IPS DF 6.9 (cell line): ENCODE data around the gene FAM187B.

Source experiments
- DNase-seq: peaks from one replicate; pipeline ENCODE4 v3.0.0-alpha.2; 2013; ENCODE audit warnings: low read depth, low spot score
- H3K27ac ChIP-seq: one replicate; pipeline ENCODE4 v1.5.1; 2013; ENCODE audit warnings: low read length, control low read depth
- H3K27me3 ChIP-seq: 2 replicates; pipeline ENCODE4 v1.6.1; 2013; ENCODE audit warnings: mild to moderate bottlenecking, low read length; ENCODE audit not compliant: control insufficient read depth, insufficient read depth
- H3K36me3 ChIP-seq: 2 replicates; pipeline ENCODE4 v1.6.1; 2013; ENCODE audit warnings: low read length; ENCODE audit not compliant: control insufficient read depth, insufficient read depth
- H3K4me1 ChIP-seq: 2 replicates; pipeline ENCODE4 v1.6.1; 2013; ENCODE audit warnings: low read length; ENCODE audit not compliant: control insufficient read depth, insufficient read depth
- H3K4me3 ChIP-seq: 2 replicates; pipeline ENCODE4 v1.5.1; 2013; ENCODE audit warnings: mild to moderate bottlenecking, low read length
- H3K9me3 ChIP-seq: 2 replicates; pipeline ENCODE4 v1.6.1; 2013; ENCODE audit warnings: low read length, inconsistent platforms; ENCODE audit not compliant: control insufficient read depth, insufficient read depth
- WGBS: extraction: QIAGEN DNeasy Blood & Tissue Kit; methylation state at CpG from one replicate; pipeline ENCODE4 v1.1.7; 2013; ENCODE audit warnings: mixed read lengths, missing lambda C conversion rate; ENCODE audit not compliant: insufficient read length, insufficient coverage; 5-methylcytosine and 5-hydroxymethylcytosine counted together

Gene FAM187B

GRCh38 chr19:35261356-35262100 lies 33.0 kb upstream of the FAM187B start:
- H3K4me3 ChIP-seq, result no peak overlapping the region
- peaks cover 23% of the 10 kb centered on the region for H3K36me3 ChIP-seq
- DNase-seq, result no peak
- no CpG with 5 or more reads among the region's 12 CpGs for WGBS
- H3K27ac ChIP-seq, result no peak overlapping the region
- H3K27me3 ChIP-seq, result no peaks in the 10 kb centered on the region
- no peaks in the 10 kb centered on the region for H3K9me3 ChIP-seq
- H3K4me1 ChIP-seq, result no peaks in the 10 kb centered on the region

GRCh38 chr19:35260694-35261304 lies 32.3 kb upstream of the FAM187B start:
- peaks cover 23% of the 10 kb centered on the region for H3K36me3 ChIP-seq
- H3K27me3 ChIP-seq, result no peaks in the 10 kb centered on the region
- no peak overlapping the region for H3K27ac ChIP-seq
- H3K4me1 ChIP-seq, result no peaks in the 10 kb centered on the region
- no CpG with 5 or more reads among the region's 10 CpGs for WGBS
- H3K4me3 ChIP-seq, result no peak overlapping the region
- no peak for DNase-seq
- H3K9me3 ChIP-seq, result no peaks in the 10 kb centered on the region

- H3K4me1 ChIP-seq, result peaks cover 2% of the 10 kb centered on the region
- no peak overlapping the region for H3K4me3 ChIP-seq
- H3K9me3 ChIP-seq, result no peaks in the 10 kb centered on the region
- WGBS, result no CpG with 5 or more reads among the region's 9 CpGs
- no peaks in the 10 kb centered on the region for H3K27me3 ChIP-seq
- no peak for DNase-seq
- no peak overlapping the region for H3K27ac ChIP-seq
- peaks cover 22% of the 10 kb centered on the region for H3K36me3 ChIP-seq
Measured at GRCh38 chr19:35257113-35257461, 28.5 kb upstream of the FAM187B start.

- no peaks in the 10 kb centered on the region for H3K27me3 ChIP-seq
- peaks cover 2% of the 10 kb centered on the region for H3K4me1 ChIP-seq
- no peak overlapping the region for H3K27ac ChIP-seq
- H3K36me3 ChIP-seq, result peaks cover 17% of the 10 kb centered on the region
- H3K4me3 ChIP-seq, result no peak overlapping the region
- no CpG with 5 or more reads among the region's 2 CpGs for WGBS
- DNase-seq, result no peak
- no peaks in the 10 kb centered on the region for H3K9me3 ChIP-seq
Measured at GRCh38 chr19:35256566-35256965, 28.0 kb upstream of the FAM187B start.

GRCh38 chr19:35254341-35255297 lies 26.1 kb upstream of the FAM187B start:
- DNase-seq, result no peak
- Histone ChIP-seq H3K27ac (no peak overlapping the region), H3K9me3 (no peaks in the 10 kb centered on the region), H3K36me3 (peaks cover 17% of the 10 kb centered on the region), H3K4me1 (peaks cover 8% of the 10 kb centered on the region), H3K4me3 (no peak overlapping the region), H3K27me3 (no peaks in the 10 kb centered on the region)
- no CpG with 5 or more reads among the region's 17 CpGs for WGBS

GRCh38 chr19:35253316-35254286 lies 25.1 kb upstream of the FAM187B start:
- WGBS, result no CpG with 5 or more reads among the region's 9 CpGs
- no peak for DNase-seq
- no peaks in the 10 kb centered on the region for H3K9me3 ChIP-seq
- no peaks in the 10 kb centered on the region for H3K27me3 ChIP-seq
- no peak overlapping the region for H3K27ac ChIP-seq
- H3K4me1 ChIP-seq, result peaks cover 8% of the 10 kb centered on the region
- peaks cover 16% of the 10 kb centered on the region for H3K36me3 ChIP-seq
- no peak overlapping the region for H3K4me3 ChIP-seq

- Histone ChIP-seq H3K36me3 (peaks cover 16% of the 10 kb centered on the region), H3K27ac (no peak overlapping the region), H3K27me3 (no peaks in the 10 kb centered on the region), H3K4me1 (peaks cover 8% of the 10 kb centered on the region), H3K9me3 (no peaks in the 10 kb centered on the region), H3K4me3 (no peak overlapping the region)
- no peak for DNase-seq
- WGBS, result no CpG with 5 or more reads among the region's 2 CpGs
Measured at GRCh38 chr19:35251456-35251855, 22.9 kb upstream of the FAM187B start.

GRCh38 chr19:35249848-35250711 lies 21.5 kb upstream of the FAM187B start:
- no peak for DNase-seq
- Histone ChIP-seq H3K4me3 (peak overlapping the region; percentile 98; the same call in 1 of the 2 replicates), H3K4me1 (peaks cover 8% of the 10 kb centered on the region), H3K27me3 (no peaks in the 10 kb centered on the region), H3K27ac (no peak overlapping the region), H3K36me3 (peaks cover 14% of the 10 kb centered on the region), H3K9me3 (no peaks in the 10 kb centered on the region)
- no CpG with 5 or more reads among the region's 34 CpGs for WGBS

GRCh38 chr19:35249146-35249847 lies 20.8 kb upstream of the FAM187B start:
- H3K27ac ChIP-seq, result no peak overlapping the region
- H3K4me3 ChIP-seq, result peak overlapping the region; percentile 98
- H3K9me3 ChIP-seq, result no peaks in the 10 kb centered on the region
- no CpG with 5 or more reads among the region's 39 CpGs for WGBS
- H3K27me3 ChIP-seq, result no peaks in the 10 kb centered on the region
- peaks cover 8% of the 10 kb centered on the region for H3K36me3 ChIP-seq
- peaks cover 8% of the 10 kb centered on the region for H3K4me1 ChIP-seq
- DNase-seq, result no peak
